Epithelial cell of esophagus (primary cell): Measurements from ENCODE around the gene TBC1D16.

Experiments
- DNase-seq: peaks from one replicate; pipeline ENCODE4 v3.0.0; 2010; ENCODE audit warnings: low read depth
- H3K4me3 ChIP-seq: 2 replicates; pipeline ENCODE4 v1.5.1; 2011; ENCODE audit warnings: mild to moderate bottlenecking, low read length, control low read depth
- CTCF ChIP-seq: IDR thresholded peaks from 2 replicates; pipeline ENCODE4 v1.5.1; 2011; ENCODE audit warnings: low read depth, mild to moderate bottlenecking, low read length, control low read depth, inconsistent platforms; ENCODE audit not compliant: insufficient read depth; ENCODE audit errors: missing control alignments

Gene TBC1D16

GRCh38 chr17:79979221-79979741, 56.4 kb downstream of the TBC1D16 start:
- no peak for TF ChIP-seq CTCF
- DNase-seq, result no peak

GRCh38 chr17:79978548-79978855, 57.2 kb downstream of the TBC1D16 start:
- TF ChIP-seq CTCF, result no peak
- H3K4me3 ChIP-seq, result no peak overlapping the region
- DNase-seq, result no peak

More at GRCh38 chr17:79979221-79979741, 56.4 kb downstream of the TBC1D16 start:
- no peak overlapping the region for H3K4me3 ChIP-seq

- TF ChIP-seq CTCF, result no peak
- H3K4me3 ChIP-seq, result no peak overlapping the region
- no peak for DNase-seq
These were observed 57.7 kb downstream of the TBC1D16 start for GRCh38 chr17:79977708-79978547.

GRCh38 chr17:79977161-79977631, 58.5 kb downstream of the TBC1D16 start:
- no peak overlapping the region for H3K4me3 ChIP-seq
- TF ChIP-seq CTCF, result no peak
- DNase-seq, result no peak

DNA sequence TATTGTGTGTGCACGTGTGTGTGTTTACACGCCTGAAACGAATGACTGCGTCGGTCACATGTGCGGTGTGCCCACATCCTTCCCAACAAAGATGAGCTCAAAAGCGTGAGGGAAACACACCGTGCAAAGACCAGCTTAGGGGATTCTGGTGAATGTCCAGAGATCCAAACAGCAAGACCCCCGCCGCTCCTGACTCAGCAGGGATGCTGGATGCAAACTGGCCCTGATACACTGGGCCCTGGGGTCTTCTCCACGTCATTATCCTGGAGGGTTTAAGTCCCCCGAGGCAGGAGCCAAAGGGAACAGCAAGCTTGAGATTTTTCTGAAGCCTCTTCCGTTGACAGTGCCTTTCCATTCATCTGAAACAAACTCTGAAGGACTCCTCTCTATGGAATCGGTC, 59.2 kb downstream of the TBC1D16 start:
- no peak for TF ChIP-seq CTCF
- no peak for DNase-seq
- H3K4me3 ChIP-seq, result no peak overlapping the region

DNA sequence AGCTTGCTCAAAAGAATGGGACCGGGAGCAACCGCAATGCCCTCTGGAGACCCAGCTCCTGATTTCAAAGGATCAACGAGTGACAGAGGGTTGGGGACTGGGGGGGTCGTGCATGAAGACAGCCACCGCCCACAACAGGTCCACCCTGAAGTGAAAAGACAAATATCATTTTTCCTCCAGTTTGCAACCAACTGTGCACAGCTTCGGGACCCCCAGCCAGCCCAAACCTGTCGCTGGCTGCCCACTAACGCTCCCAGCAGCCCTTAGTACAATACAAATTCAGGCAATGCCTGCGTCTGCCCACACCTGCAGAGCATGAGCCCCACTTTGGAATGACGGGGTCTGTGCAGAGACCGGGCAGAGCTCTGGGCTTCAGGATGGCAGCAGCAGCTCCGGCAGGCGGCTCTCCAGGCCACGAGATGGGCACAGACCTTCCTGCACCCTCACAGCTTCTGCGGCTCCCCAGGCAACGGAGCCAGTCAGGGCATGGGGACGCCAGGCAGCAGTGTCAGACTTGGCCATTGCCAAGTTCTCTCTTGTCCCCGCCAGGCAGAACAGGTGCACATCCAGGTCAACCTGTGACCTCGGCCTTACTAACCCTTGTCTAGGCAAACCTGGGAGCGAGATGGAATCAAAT, 60.1 kb downstream of the TBC1D16 start:
- no peak for DNase-seq
- no peak overlapping the region for H3K4me3 ChIP-seq
- TF ChIP-seq CTCF, result no peak
